ENCODE data around the gene EPHA10. TPM values are rescaled to one million over a fixed set of nuclear protein-coding genes. Genes with fewer than 3 reads are reported as not detected.

EPHA10 gene
- total RNA-seq (10 to 100 TPM; 55.3 to 71.7 TPM), polyA plus RNA-seq (ENCODE audit: insufficient read depth, low read depth, low replicate concordance) (64.2 TPM)
- long read RNA-seq, donor 1, partial matches to known transcripts = 0 of 1 reads
- long read RNA-seq, donor 1, other reads (novel, unspliced or antisense) = 0 of 1 reads
- long read RNA-seq, donor 2 = 0 reads

GRCh38 chr1:37764888-37765441, at the start of gene EPHA10:
TSS of gene EPHA10 (minus strand) at chr1:37765120. CDS start at chr1:37765066, 54 bp downstream.
- intact Hi-C loops (cut with DNase I; ENCODE audit: low total_unique reads) = no loop called here
- Histone ChIP-seq H3K36me3 (ENCODE audit: low read depth, missing control alignments) (no peaks in the 10 kb centered on the region), H3K4me1 (no peaks in the 10 kb centered on the region), H3K27me3 (no peaks in the 10 kb centered on the region), H3K9me3 (no peaks in the 10 kb centered on the region), H3K4me3 (no peak within 1 kb of the TSS), H3K27ac (no peak within 1 kb of the TSS)
- WGBS, 2 donors = 1 to 2% methylated on average over 8 to 33 of the region's 33 CpGs
- TF ChIP-seq CTCF (IDR thresholded peaks at IDR 0.05) (no peak), POLR2A (IDR thresholded peaks at IDR 0.05) (no peak)
- DNase-seq = peak; percentile 41

- DNase-seq = no peak
- H3K36me3 ChIP-seq (ENCODE audit: low read depth, missing control alignments) = no peaks in the 10 kb centered on the region
- TF ChIP-seq POLR2A (IDR thresholded peaks at IDR 0.05) (no peak), CTCF (IDR thresholded peaks at IDR 0.05) (no peak)
- H3K27me3 ChIP-seq = no peaks in the 10 kb centered on the region
- H3K4me3 ChIP-seq = no peak overlapping the region
- H3K27ac ChIP-seq = no peak overlapping the region
- H3K9me3 ChIP-seq = no peaks in the 10 kb centered on the region
- WGBS, 2 donors = 81 to 84% methylated on average over 4 to 7 of the region's 7 CpGs
- H3K4me1 ChIP-seq = peaks cover 23% of the 10 kb centered on the region
- intact Hi-C loops (cut with DNase I; ENCODE audit: low total_unique reads) = no loop called here
Measured at GRCh38 chr1:37814252-37814651, 49.3 kb upstream of the EPHA10 start.

GRCh38 chr1:37813529-37814145, 48.7 kb upstream of the EPHA10 start:
- intact Hi-C loops (cut with DNase I; ENCODE audit: low total_unique reads) = no loop called here
- no peak for DNase-seq
- H3K36me3 ChIP-seq (ENCODE audit: low read depth, missing control alignments) = no peaks in the 10 kb centered on the region
- H3K9me3 ChIP-seq = no peaks in the 10 kb centered on the region
- H3K4me1 ChIP-seq = peaks cover 27% of the 10 kb centered on the region
- no peak overlapping the region for H3K4me3 ChIP-seq
- H3K27ac ChIP-seq = no peak overlapping the region
- H3K27me3 ChIP-seq = no peaks in the 10 kb centered on the region
- TF ChIP-seq CTCF (IDR thresholded peaks at IDR 0.05) (no peak), POLR2A (IDR thresholded peaks at IDR 0.05) (no peak)
- WGBS, 2 donors = 72 to 83% methylated on average over 2 of the region's 2 CpGs

GRCh38 chr1:37811027-37811655, 46.2 kb upstream of the EPHA10 start:
- 33 to 43% methylated on average over 7 of the region's 7 CpGs for WGBS, 2 donors
- no peaks in the 10 kb centered on the region for H3K27me3 ChIP-seq
- H3K9me3 ChIP-seq = no peaks in the 10 kb centered on the region
- intact Hi-C loops (cut with DNase I; ENCODE audit: low total_unique reads) = no loop called here
- peak; percentile 78 for DNase-seq
- H3K36me3 ChIP-seq (ENCODE audit: low read depth, missing control alignments) = no peaks in the 10 kb centered on the region
- no peak overlapping the region for H3K27ac ChIP-seq
- H3K4me3 ChIP-seq = no peak overlapping the region
- H3K4me1 ChIP-seq = peaks cover 32% of the 10 kb centered on the region
- TF ChIP-seq CTCF (IDR thresholded peaks at IDR 0.05) = peak; percentile 41 to 73 (median 48)
- no peak for TF ChIP-seq POLR2A (IDR thresholded peaks at IDR 0.05)

All from testis (tissue), 5 donors.